HG03439 (cell line): ENCODE measurements around the gene DGKQ.
"Not testable (repeated sequence)": the region's sequence is repeated elsewhere in the genome, so short reads cannot be mapped to it uniquely, and the experiment has no call there.

Experiments
- ATAC-seq: cut with Tn5 transposase; IDR thresholded peaks from one replicate; pipeline ENCODE4 v1.9.1; 2021; ENCODE audit warnings: mild to moderate bottlenecking, moderate library complexity; ENCODE audit not compliant: unreplicated experiment

Gene DGKQ

GRCh38 chr4:952881-953573 lies 20.3 kb downstream of the DGKQ start:
- no peak for ATAC-seq

- ATAC-seq = no peak
Measured at GRCh38 chr4:951594-952468, 21.5 kb downstream of the DGKQ start.

- ATAC-seq = no peak
Measured at GRCh38 chr4:951186-951585, 22.2 kb downstream of the DGKQ start.

GRCh38 chr4:950136-951020 lies 23.0 kb downstream of the DGKQ start:
- ATAC-seq = no peak

GRCh38 chr4:949656-950055 lies 23.7 kb downstream of the DGKQ start:
- no peak for ATAC-seq

GRCh38 chr4:948936-949300 lies 24.5 kb downstream of the DGKQ start:
- no peak for ATAC-seq

- ATAC-seq = no peak
Measured at GRCh38 chr4:948101-948935, 25.1 kb downstream of the DGKQ start.

GRCh38 chr4:947491-947971 lies 25.8 kb downstream of the DGKQ start:
- no peak for ATAC-seq

GRCh38 chr4:946517-947471 lies 26.6 kb downstream of the DGKQ start:
- ATAC-seq = no peak

- ATAC-seq = no peak
Measured at GRCh38 chr4:946103-946450, 27.3 kb downstream of the DGKQ start.

- no peak for ATAC-seq
Measured at GRCh38 chr4:945274-946102, 27.9 kb downstream of the DGKQ start.

- ATAC-seq = not testable (repeated sequence)
Measured at GRCh38 chr4:939508-939907, 33.9 kb downstream of the DGKQ start.

GRCh38 chr4:932713-933070 lies 40.7 kb downstream of the DGKQ start:
- ATAC-seq = peak; percentile 1

- ATAC-seq = peak; percentile 85
Measured at GRCh38 chr4:931960-932712, 41.2 kb downstream of the DGKQ start, which contains the start of the genes GAK and TMEM175. Gene GAK (minus strand): TSS chr4:932316. CDS start chr4:932187, 129 bp downstream. Gene TMEM175 (plus strand): TSS chr4:932460. CDS start chr4:947740, 15,280 bp downstream.

- peak; percentile 12 for ATAC-seq
Measured at GRCh38 chr4:931194-931959, 42.0 kb downstream of the DGKQ start.

- ATAC-seq = no peak
Measured at GRCh38 chr4:930827-931193, 42.6 kb downstream of the DGKQ start.

- no peak for ATAC-seq
Measured at GRCh38 chr4:930028-930551, 43.3 kb downstream of the DGKQ start.
